NB4 (cell line): ENCODE measurements around the gene KIF27.
A peak's percentile ranks its signal among the peaks of the same experiment; 100 is the strongest.
"Not testable (repeated sequence)": the region's sequence is repeated elsewhere in the genome, so short reads cannot be mapped to it uniquely, and the experiment has no call there.

Experiments used
- DNase-seq: peaks from one replicate; pipeline ENCODE4 v3.0.0; 2010; ENCODE audit warnings: low read depth
- H3K4me3 ChIP-seq: one replicate; pipeline ENCODE4 v1.5.1; 2011; ENCODE audit warnings: mild to moderate bottlenecking, low read depth, low read length, moderate library complexity
- CTCF ChIP-seq: IDR thresholded peaks from one replicate; pipeline ENCODE4 v1.5.1; 2012; ENCODE audit warnings: low read depth, low read length
- MAX ChIP-seq: IDR thresholded peaks from 2 replicates; pipeline ENCODE4 v1.6.1; 2011; ENCODE audit warnings: low read depth, low read length
- MYC ChIP-seq: IDR thresholded peaks from 2 replicates; pipeline ENCODE4 v1.6.1; 2011; ENCODE audit warnings: low read depth, low read length
- POLR2A ChIP-seq: IDR thresholded peaks from 2 replicates; pipeline ENCODE4 v1.6.1; 2011; ENCODE audit warnings: mild to moderate bottlenecking; ENCODE audit not compliant: insufficient read length; ENCODE audit errors: extremely low read depth

KIF27 gene

GRCh38 chr9:83875559-83875958, 45.7 kb downstream of the KIF27 start:
- not testable (repeated sequence) for DNase-seq, H3K4me3 ChIP-seq

GRCh38 chr9:83849895-83850294, 71.3 kb downstream of the KIF27 start:
- not testable (repeated sequence) for H3K4me3 ChIP-seq
- peak; percentile 7 for DNase-seq

- not testable (repeated sequence) for DNase-seq, H3K4me3 ChIP-seq
These were observed 84.1 kb downstream of the KIF27 start for GRCh38 chr9:83837070-83837643.

GRCh38 chr9:83830426-83831071, 90.7 kb downstream of the KIF27 start:
- not testable (repeated sequence) for DNase-seq, H3K4me3 ChIP-seq

- not testable (repeated sequence) for H3K4me3 ChIP-seq, DNase-seq
These were observed 96.1 kb downstream of the KIF27 start for GRCh38 chr9:83824986-83825623.

GRCh38 chr9:83817356-83818278, 103.6 kb downstream of the KIF27 start, which contains the start of gene GKAP1:
Gene GKAP1, minus strand, starts transcription at chr9:83817769. Its CDS starts 11,252 bp downstream, at chr9:83806517.
- peak within 1 kb of the TSS; percentile 45 for H3K4me3 ChIP-seq
- peak; percentile 78 for DNase-seq

GRCh38 chr9:83817011-83817355, 104.2 kb downstream of the KIF27 start:
- peak overlapping the region; percentile 45 for H3K4me3 ChIP-seq
- peak; percentile 46 for DNase-seq

- DNase-seq, H3K4me3 ChIP-seq: not testable (repeated sequence)
These were observed 106.1 kb downstream of the KIF27 start for GRCh38 chr9:83815120-83815519.

- not testable (repeated sequence) for H3K4me3 ChIP-seq, DNase-seq
These were observed 112.0 kb downstream of the KIF27 start for GRCh38 chr9:83809213-83809612.

GRCh38 chr9:83804454-83804853, 116.8 kb downstream of the KIF27 start:
- H3K4me3 ChIP-seq, DNase-seq: not testable (repeated sequence)

GRCh38 chr9:83803941-83804340, 117.3 kb downstream of the KIF27 start:
- not testable (repeated sequence) for DNase-seq

GRCh38 chr9:83800236-83801033, 120.8 kb downstream of the KIF27 start:
- TF ChIP-seq POLR2A: no peak
- TF ChIP-seq MAX: no peak
- TF ChIP-seq CTCF: no peak
- no peak for TF ChIP-seq MYC
- no peak overlapping the region for H3K4me3 ChIP-seq
- no peak for DNase-seq

More at GRCh38 chr9:83803941-83804340, 117.3 kb downstream of the KIF27 start:
- H3K4me3 ChIP-seq: not testable (repeated sequence)
